ENCODE data around the gene SLC35B4. TPM values are rescaled to one million over a fixed set of nuclear protein-coding genes. Genes with fewer than 3 reads are reported as not detected.

The SLC35B4 gene
- total and polyA plus RNA-seq, 2 experiments from 2014 or later: 12.9 to 22.2 TPM

- H3K9ac ChIP-seq: peak overlapping the region; percentile 15; the same call in 1 of the 2 replicates
- no peaks in the 10 kb centered on the region for H3K9me3 ChIP-seq (ENCODE audit: low read depth)
- peak; percentile 69 for DNase-seq
- no peak overlapping the region for H3K4me3 ChIP-seq
- in situ Hi-C loops (cut with MboI): no loop called here
- TF ChIP-seq EZH2phosphoT487 (IDR thresholded peaks at IDR 0.05; ENCODE audit: insufficient read depth, low read depth) (no peak), EZH2 (IDR thresholded peaks at IDR 0.05; ENCODE audit: insufficient read depth, poor library complexity, severe bottlenecking) (no peak)
- no peaks in the 10 kb centered on the region for H3K9me2 ChIP-seq (ENCODE audit: insufficient read depth)
- H3K79me2 ChIP-seq (ENCODE audit: insufficient read depth): no peaks in the 10 kb centered on the region
- H2AFZ ChIP-seq: peak overlapping the region; percentile 40; the same call in 1 of the 2 replicates
- H3K27ac ChIP-seq: peak overlapping the region; percentile 49
- 11 to 17% methylated on average over 4 of the region's 4 CpGs for WGBS, 2 experiments (ENCODE audit: low coverage in 1 of 2, low lambda C conversion rate in 2 of 2, missing lambda C conversion rate in 2 of 2)
- H3K27me3 ChIP-seq (replicated peaks; ENCODE audit: insufficient read depth): no peaks in the 10 kb centered on the region
- H3F3A ChIP-seq (ENCODE audit: insufficient read depth): 0 out of 2 replicates have a peak, but pooled peaks cover 3% of the 10 kb centered on the region
- no peaks in the 10 kb centered on the region for H3K36me3 ChIP-seq (ENCODE audit: low read depth)
- H3K4me1 ChIP-seq (ENCODE audit: insufficient read depth): no peaks in the 10 kb centered on the region
- H3K4me2 ChIP-seq (ENCODE audit: unreplicated experiment): no peak overlapping the region
- H4K20me1 ChIP-seq (ENCODE audit: insufficient read depth): no peaks in the 10 kb centered on the region
Observed at GRCh38 chr7:134355927-134356326, 39.2 kb upstream of the SLC35B4 start.

- TF ChIP-seq EZH2 (IDR thresholded peaks at IDR 0.05; ENCODE audit: insufficient read depth, poor library complexity, severe bottlenecking): no peak
- TF ChIP-seq EZH2phosphoT487 (IDR thresholded peaks at IDR 0.05; ENCODE audit: insufficient read depth, low read depth): no peak
- H3K27me3 ChIP-seq (replicated peaks; ENCODE audit: insufficient read depth): no peaks in the 10 kb centered on the region
- H3K79me2 ChIP-seq (ENCODE audit: insufficient read depth): no peaks in the 10 kb centered on the region
- H3K4me3 ChIP-seq: no peak overlapping the region
- WGBS, 2 experiments (ENCODE audit: low coverage in 1 of 2, low lambda C conversion rate in 2 of 2, missing lambda C conversion rate in 2 of 2): 63 to 72% methylated on average over 7 of the region's 7 CpGs
- H3K27ac ChIP-seq: no peak overlapping the region
- H3K9ac ChIP-seq: no peak overlapping the region
- no peaks in the 10 kb centered on the region for H3K4me1 ChIP-seq (ENCODE audit: insufficient read depth)
- H4K20me1 ChIP-seq (ENCODE audit: insufficient read depth): no peaks in the 10 kb centered on the region
- H3K9me3 ChIP-seq (ENCODE audit: low read depth): no peaks in the 10 kb centered on the region
- DNase-seq: no peak
- 0 out of 2 replicates have a peak, but pooled peaks cover 3% of the 10 kb centered on the region for H3F3A ChIP-seq (ENCODE audit: insufficient read depth)
- H3K36me3 ChIP-seq (ENCODE audit: low read depth): no peaks in the 10 kb centered on the region
- H2AFZ ChIP-seq: no peak overlapping the region
- in situ Hi-C loops (cut with MboI): no loop called here
- H3K4me2 ChIP-seq (ENCODE audit: unreplicated experiment): no peak overlapping the region
- no peaks in the 10 kb centered on the region for H3K9me2 ChIP-seq (ENCODE audit: insufficient read depth)
Observed at GRCh38 chr7:134355004-134355525, 38.3 kb upstream of the SLC35B4 start.

DNA sequence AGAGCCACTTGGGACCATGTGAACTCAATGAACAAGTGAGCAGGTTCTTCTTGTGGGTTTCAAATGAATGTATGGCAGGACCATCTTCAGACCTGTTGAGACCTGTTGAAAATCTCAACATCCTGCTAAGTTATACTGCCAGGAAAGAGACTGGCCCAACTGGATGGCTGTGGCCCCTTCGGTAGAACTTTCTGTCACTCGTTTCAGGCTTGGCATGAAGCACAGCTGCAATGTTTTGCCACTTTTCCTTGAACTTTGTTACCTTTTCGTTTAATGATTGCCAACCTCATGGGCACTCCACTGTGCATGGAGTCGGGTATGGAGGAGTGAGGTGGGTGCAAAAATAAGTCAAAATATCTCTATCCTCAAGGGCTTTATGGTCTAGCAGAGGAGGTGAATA is 36.7 kb upstream of the SLC35B4 start:
- no peak overlapping the region for H3K4me2 ChIP-seq (ENCODE audit: unreplicated experiment)
- no peaks in the 10 kb centered on the region for H3K9me2 ChIP-seq (ENCODE audit: insufficient read depth)
- H3K4me1 ChIP-seq (ENCODE audit: insufficient read depth): no peaks in the 10 kb centered on the region
- no peaks in the 10 kb centered on the region for H3K9me3 ChIP-seq (ENCODE audit: low read depth)
- no peaks in the 10 kb centered on the region for H3K36me3 ChIP-seq (ENCODE audit: low read depth)
- H3K79me2 ChIP-seq (ENCODE audit: insufficient read depth): no peaks in the 10 kb centered on the region
- no peaks in the 10 kb centered on the region for H3K27me3 ChIP-seq (replicated peaks; ENCODE audit: insufficient read depth)
- H3F3A ChIP-seq (ENCODE audit: insufficient read depth): 0 out of 2 replicates have a peak, but pooled peaks cover 3% of the 10 kb centered on the region
- no peak overlapping the region for H2AFZ ChIP-seq
- H3K4me3 ChIP-seq: no peak overlapping the region
- DNase-seq: no peak
- TF ChIP-seq EZH2phosphoT487 (IDR thresholded peaks at IDR 0.05; ENCODE audit: insufficient read depth, low read depth) (no peak), EZH2 (IDR thresholded peaks at IDR 0.05; ENCODE audit: insufficient read depth, poor library complexity, severe bottlenecking) (no peak)
- H3K27ac ChIP-seq: no peak overlapping the region
- 57 to 61% methylated on average over 4 of the region's 4 CpGs for WGBS, 2 experiments (ENCODE audit: low coverage in 1 of 2, low lambda C conversion rate in 2 of 2, missing lambda C conversion rate in 2 of 2)
- in situ Hi-C loops (cut with MboI): no loop called here
- H4K20me1 ChIP-seq (ENCODE audit: insufficient read depth): no peaks in the 10 kb centered on the region
- H3K9ac ChIP-seq: no peak overlapping the region

- Histone ChIP-seq H3K27me3 (replicated peaks; ENCODE audit: insufficient read depth) (no peaks in the 10 kb centered on the region), H3K4me3 (no peak overlapping the region), H3F3A (ENCODE audit: insufficient read depth) (0 out of 2 replicates have a peak, but pooled peaks cover 3% of the 10 kb centered on the region), H3K9ac (no peak overlapping the region), H4K20me1 (ENCODE audit: insufficient read depth) (no peaks in the 10 kb centered on the region), H3K79me2 (ENCODE audit: insufficient read depth) (no peaks in the 10 kb centered on the region), H3K36me3 (ENCODE audit: low read depth) (no peaks in the 10 kb centered on the region), H3K27ac (no peak overlapping the region), H3K9me3 (ENCODE audit: low read depth) (no peaks in the 10 kb centered on the region), H3K4me1 (ENCODE audit: insufficient read depth) (no peaks in the 10 kb centered on the region), H3K4me2 (ENCODE audit: unreplicated experiment) (no peak overlapping the region), H3K9me2 (ENCODE audit: insufficient read depth) (no peaks in the 10 kb centered on the region), H2AFZ (no peak overlapping the region)
- 52 to 58% methylated on average over 7 of the region's 7 CpGs for WGBS, 2 experiments (ENCODE audit: low coverage in 1 of 2, low lambda C conversion rate in 2 of 2, missing lambda C conversion rate in 2 of 2)
- in situ Hi-C loops (cut with MboI): no loop called here
- TF ChIP-seq EZH2phosphoT487 (IDR thresholded peaks at IDR 0.05; ENCODE audit: insufficient read depth, low read depth): no peak
- no peak for TF ChIP-seq EZH2 (IDR thresholded peaks at IDR 0.05; ENCODE audit: insufficient read depth, poor library complexity, severe bottlenecking)
- DNase-seq: no peak
Observed at GRCh38 chr7:134351424-134351823, 34.7 kb upstream of the SLC35B4 start.

Measured in GM23248 (cell line).